Ovary (tissue), 9 donors: ENCODE data around the gene FEV. TPM values are rescaled to one million over a fixed set of nuclear protein-coding genes. Genes with fewer than 3 reads are reported as not detected.
"Not testable (repeated sequence)": the region's sequence is repeated elsewhere in the genome, so short reads cannot be mapped to it uniquely, and the experiment has no call there.

Experiments
- DNase-seq, 5 donors: peaks; one replicate each; pipeline ENCODE4 v3.0.0-alpha.2; 2019 to 2020
- H3K27ac ChIP-seq, 2 donors: fragments of 200-600 bp; one replicate each; pipeline versions ENCODE4 v1.5.1 to v1.8.0; 2019 to 2022
- H3K27me3 ChIP-seq: fragments of 200-600 bp; one replicate; pipeline ENCODE4 v1.8.0; 2022
- H3K36me3 ChIP-seq: fragments of 200-600 bp; sonication (generic); one replicate; pipeline ENCODE4 v1.5.1; 2019
- H3K4me1 ChIP-seq: one replicate; pipeline ENCODE4 v1.8.1; 2013; ENCODE audit warnings: mild to moderate bottlenecking, moderate library complexity; ENCODE audit not compliant: insufficient read depth
- H3K4me3 ChIP-seq: fragments of 200-600 bp; sonication (generic); one replicate; pipeline ENCODE4 v1.5.1; 2017
- H3K9me3 ChIP-seq, 2 donors: fragments of 200-600 bp in 1 of 2; sonication (generic) in 1 of 2; one replicate each; pipeline versions ENCODE4 v1.5.1 to v1.8.1; 2013 to 2019; ENCODE audit warnings: mild to moderate bottlenecking in 1 of 2, moderate library complexity in 1 of 2
- EP300 ChIP-seq: sonication (generic); formaldehyde crosslinking; IDR thresholded peaks from one replicate; pipeline ENCODE4 v1.6.1; 2017; ENCODE audit warnings: antibody characterized with exemption
- POLR2A ChIP-seq: fragments of 450-650 bp; IDR thresholded peaks from one replicate; pipeline ENCODE4 v1.6.1; 2017; ENCODE audit warnings: antibody characterized with exemption, mild to moderate bottlenecking, moderate library complexity
- WGBS, 3 donors: extraction: QIAGEN DNeasy Blood & Tissue Kit in 1 of 3; methylation state at CpG; one replicate each; pipeline versions ENCODE4 v1.1.5 to v1.1.7; 2013 to 2017; 5-methylcytosine and 5-hydroxymethylcytosine counted together
- intact Hi-C, 4 donors: fragments of 100-400 bp; cut with DNase I; formaldehyde crosslinking; loops; one replicate each; pipeline versions ENCODE4 v1.11.0 to v1.15.1; 2022 to 2023
- microRNA counts: library from miRNA; unstranded; fragments of <30 nt; microRNA quantifications from one replicate; lab custom pipeline; 2016
- microRNA-seq, 3 donors: library from miRNA; unstranded; fragments of <30 nt; microRNA quantifications; one replicate each; pipeline versions ENCODE4 to v1.2.0, GENCODE V29; 2019 to 2020
- polyA plus RNA-seq, 2 donors: library from polyadenylated mRNA; stranded (reverse); fragments of 200-250 nt in 1 of 2; fragments of 350-450 nt in 1 of 2; fragmentation: Illumina TruSeq in 1 of 2; extraction: RNeasy Lipid Tissue Mini Kit (QIAGEN cat#74804) in 1 of 2; gene quantifications; one replicate each; pipeline ENCODE4 v1.2.3, GENCODE V29; 2013 to 2014
- small RNA-seq: library from RNA; depleted of rRNA; stranded (forward); fragments of <200 nt; gene quantifications from one replicate; pipeline ENCODE3, GENCODE V24; 2016
- total RNA-seq, 7 donors: library from RNA; depleted of rRNA in 2 of 7; stranded (reverse); fragments of >200 nt in 2 of 7; fragmentation: NEBNext Ultra II Directional in 3 of 7; extraction: Animal tissue kit (Norgen Biotek cat#: 25700) in 3 of 7; gene quantifications; one replicate each; pipeline versions ENCODE4 v1.1.0 to v1.2.4, GENCODE V29; 2016 to 2023
- TF ChIP-seq, protein P1 (sequence below), 3 donors: fragments of 450-650 bp in 2 of 3; fragments of 200-600 bp in 1 of 3; IDR thresholded peaks; one replicate each; pipeline versions ENCODE4 v1.5.1 to v1.8.0; 2016 to 2022; ENCODE audit warnings: antibody characterized with exemption in 3 of 3, mild to moderate bottlenecking in 1 of 3
- donor health status: DM: no; HTN: no; CAD: no; lungs with moderate emphysema.
- donor health status: DM: no; HTN: no; CAD: no.
- donor health status: Bipolar disorder and iron deficiency.
- donor health status: DM: yes; HTN: yes; CAD: no.
- donor health status: DM: no; HTN: no; CAD: no.
- donor health status: DM: yes; HTN: yes; CAD: no.

FEV gene
- total and polyA plus RNA-seq, 9 donors, result 0.11 to 0.13 TPM; not detected in 7

DNA sequence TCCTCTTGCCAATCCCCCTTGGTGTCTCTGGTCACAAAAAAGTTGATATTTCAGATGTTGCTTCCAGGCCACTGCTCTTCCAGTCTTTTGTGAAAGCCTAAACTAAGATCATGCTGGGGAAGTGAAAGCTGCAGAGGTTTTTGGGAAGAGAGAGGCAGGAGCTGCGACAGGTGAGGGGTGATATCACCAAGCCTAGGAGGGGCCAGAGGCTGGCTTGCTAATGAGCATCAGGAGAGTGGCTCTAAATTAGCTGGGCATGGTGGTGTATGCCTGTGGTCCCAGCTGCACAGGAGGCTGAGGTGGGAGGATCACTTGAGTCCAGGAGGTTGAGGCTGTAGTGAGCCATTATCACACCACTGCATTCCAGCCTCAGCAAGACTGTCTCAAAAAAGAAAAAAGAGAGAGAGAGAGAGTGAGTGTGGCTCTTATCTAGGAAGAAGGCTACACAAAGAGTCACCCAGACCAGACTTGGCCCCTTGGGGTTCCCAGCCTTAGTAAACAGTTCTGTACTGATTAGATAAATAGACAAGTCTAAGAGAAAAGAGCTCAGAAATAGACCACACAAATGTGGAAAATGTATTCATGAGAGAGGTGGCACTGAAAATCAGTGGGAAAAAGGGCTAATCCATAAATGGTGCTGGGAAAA is 40.1 kb downstream of the FEV start:
- 85 to 94% (median 91%) methylated on average over 1 of the region's 1 CpG for WGBS, 3 donors
- intact Hi-C loops, result no loop called here
- Histone ChIP-seq H3K9me3 (no peaks in the 10 kb centered on the region), H3K36me3 (no peaks in the 10 kb centered on the region), H3K4me1 (no peaks in the 10 kb centered on the region), H3K4me3 (no peak overlapping the region), H3K27me3 (no peaks in the 10 kb centered on the region), H3K27ac (no peak overlapping the region)
- TF ChIP-seq EP300, result no peak
- no peak for TF ChIP-seq POLR2A
- TF ChIP-seq, protein P1, sequence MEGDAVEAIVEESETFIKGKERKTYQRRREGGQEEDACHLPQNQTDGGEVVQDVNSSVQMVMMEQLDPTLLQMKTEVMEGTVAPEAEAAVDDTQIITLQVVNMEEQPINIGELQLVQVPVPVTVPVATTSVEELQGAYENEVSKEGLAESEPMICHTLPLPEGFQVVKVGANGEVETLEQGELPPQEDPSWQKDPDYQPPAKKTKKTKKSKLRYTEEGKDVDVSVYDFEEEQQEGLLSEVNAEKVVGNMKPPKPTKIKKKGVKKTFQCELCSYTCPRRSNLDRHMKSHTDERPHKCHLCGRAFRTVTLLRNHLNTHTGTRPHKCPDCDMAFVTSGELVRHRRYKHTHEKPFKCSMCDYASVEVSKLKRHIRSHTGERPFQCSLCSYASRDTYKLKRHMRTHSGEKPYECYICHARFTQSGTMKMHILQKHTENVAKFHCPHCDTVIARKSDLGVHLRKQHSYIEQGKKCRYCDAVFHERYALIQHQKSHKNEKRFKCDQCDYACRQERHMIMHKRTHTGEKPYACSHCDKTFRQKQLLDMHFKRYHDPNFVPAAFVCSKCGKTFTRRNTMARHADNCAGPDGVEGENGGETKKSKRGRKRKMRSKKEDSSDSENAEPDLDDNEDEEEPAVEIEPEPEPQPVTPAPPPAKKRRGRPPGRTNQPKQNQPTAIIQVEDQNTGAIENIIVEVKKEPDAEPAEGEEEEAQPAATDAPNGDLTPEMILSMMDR (IDR thresholded peaks at IDR 0.05), result no peak
- DNase-seq, result no peak

DNA sequence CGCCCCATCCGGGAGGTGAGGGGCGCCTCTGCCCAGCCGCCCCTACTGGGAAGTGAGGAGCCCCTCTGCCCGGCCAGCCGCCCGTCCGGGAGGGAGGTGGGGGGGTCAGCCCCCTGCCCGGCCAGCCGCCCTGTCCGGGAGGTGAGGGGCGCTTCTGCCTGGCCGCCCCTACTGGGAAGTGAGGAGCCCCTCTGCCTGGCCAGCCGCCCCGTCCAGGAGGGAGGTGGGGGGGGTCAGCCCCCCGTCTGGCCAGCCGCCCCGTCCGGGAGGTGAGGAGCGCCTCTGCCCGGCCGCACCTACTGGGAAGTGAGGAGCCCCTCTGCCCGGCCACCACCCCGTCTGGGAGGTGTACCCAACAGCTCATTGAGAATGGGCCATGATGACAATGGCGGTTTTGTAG is 53.2 kb downstream of the FEV start:
- H3K9me3 ChIP-seq, intact Hi-C loops, DNase-seq, H3K4me3 ChIP-seq, H3K27ac ChIP-seq, H3K27me3 ChIP-seq, H3K4me1 ChIP-seq, H3K36me3 ChIP-seq: not testable (repeated sequence)
- 91 to 96% (median 92%) methylated on average over 6 to 24 of the region's 25 CpGs for WGBS, 3 donors

MicroRNA genes within 50 kb of the gene (microRNA counts, 767-probe panel; counts per million panel counts)
- microRNA hsa-miR-375 (lab: Ali Mortazavi, UCI), result 530 counts per million, percentile 78 among the panel's probes with 10 or more counts

Small RNAs within 50 kb of the gene (microRNA-seq; reads per million reads assigned to microRNA genes)
- 18.0 to 42.3 (median 23.9) reads per million in 3 donors for gene MIR375

Small RNAs within 50 kb of the gene (small RNA-seq; reads per million reads assigned to genes)
- 62.6 reads per million, percentile 90 among the genes with 10 or more reads in this experiment for gene MIR375

Other genes with a start within 250 kb of the FEV start
- gene CYP27A1, start 203.0 kb downstream of the FEV start, total RNA-seq, result 10 to 100 TPM; 22.0 to 59.5 (median 34.4) TPM
- gene CYP27A1, start 203.0 kb downstream of the FEV start, polyA plus RNA-seq, result 10 to 100 TPM; 30.0 to 39.0 TPM
- gene PRKAG3, start 153.4 kb downstream of the FEV start, total RNA-seq, result under 1 TPM in 2 of 7 donors, not detected in 5; 0.11 to 0.32 TPM
- gene PRKAG3, start 153.4 kb downstream of the FEV start, polyA plus RNA-seq, result not detected
- 1 to 10 TPM; 1.1 to 4.5 (median 2.0) TPM for gene WNT6, start 125.4 kb downstream of the FEV start, total RNA-seq
- 1 to 10 TPM in 1 of 2 donors, under 1 TPM in 1; 0.13 to 2.9 TPM for gene WNT6, start 125.4 kb downstream of the FEV start, polyA plus RNA-seq
- 10 to 100 TPM in 1 of 7 donors, 1 to 10 TPM in 1, under 1 TPM in 1, not detected in 4; 0.27 to 12.4 (median 1.6) TPM for gene WNT10A, start 104.3 kb downstream of the FEV start, total RNA-seq
- under 1 TPM; 0.04 to 0.13 TPM for gene WNT10A, start 104.3 kb downstream of the FEV start, polyA plus RNA-seq
- not detected for gene CDK5R2, start 25.5 kb downstream of the FEV start, total RNA-seq
- gene CDK5R2, start 25.5 kb downstream of the FEV start, polyA plus RNA-seq, result not detected
- gene CRYBA2, start 8.2 kb upstream of the FEV start, total RNA-seq, result not detected
- not detected for gene CRYBA2, start 8.2 kb upstream of the FEV start, polyA plus RNA-seq
- 10 to 100 TPM in 1 of 7 donors, 1 to 10 TPM in 1, under 1 TPM in 3, not detected in 2; 0.82 to 19.6 (median 0.95) TPM for gene CFAP65, start 56.3 kb upstream of the FEV start, total RNA-seq
- under 1 TPM in 1 of 2 donors, not detected in 1; 0.04 TPM for gene CFAP65, start 56.3 kb upstream of the FEV start, polyA plus RNA-seq
- under 1 TPM in 3 of 7 donors, not detected in 4; 0.15 to 0.80 (median 0.36) TPM for gene IHH, start 75.7 kb upstream of the FEV start, total RNA-seq
- gene IHH, start 75.7 kb upstream of the FEV start, polyA plus RNA-seq, result 1 to 10 TPM in 1 of 2 donors, under 1 TPM in 1; 0.12 to 1.6 TPM
- gene NHEJ1, start 175.6 kb upstream of the FEV start, total RNA-seq, result 10 to 100 TPM; 14.7 to 19.1 (median 17.1) TPM
- gene NHEJ1, start 175.6 kb upstream of the FEV start, polyA plus RNA-seq, result 10 to 100 TPM; 10.8 to 23.1 TPM
- 1 to 10 TPM in 6 of 7 donors, under 1 TPM in 1; 0.84 to 4.5 (median 1.7) TPM for gene SLC23A3, start 184.8 kb upstream of the FEV start, total RNA-seq
- 1 to 10 TPM in 1 of 2 donors, under 1 TPM in 1; 0.81 to 1.1 TPM for gene SLC23A3, start 184.8 kb upstream of the FEV start, polyA plus RNA-seq
- 10 to 100 TPM; 29.7 to 68.2 (median 62.8) TPM for gene CNPPD1, start 191.7 kb upstream of the FEV start, total RNA-seq
- 10 to 100 TPM; 27.1 to 46.7 TPM for gene CNPPD1, start 191.7 kb upstream of the FEV start, polyA plus RNA-seq
- 100 to 1,000 TPM in 3 of 7 donors, 10 to 100 TPM in 4; 40.9 to 106 (median 95.6) TPM for gene RETREG2, start 193.1 kb upstream of the FEV start, total RNA-seq
- gene RETREG2, start 193.1 kb upstream of the FEV start, polyA plus RNA-seq, result 100 to 1,000 TPM in 1 of 2 donors, 10 to 100 TPM in 1; 74.4 to 110 TPM
- gene ZFAND2B, start 221.6 kb upstream of the FEV start, total RNA-seq, result 10 to 100 TPM; 22.4 to 45.6 (median 33.9) TPM
- gene ZFAND2B, start 221.6 kb upstream of the FEV start, polyA plus RNA-seq, result 10 to 100 TPM; 14.3 to 31.1 TPM
- gene ABCB6, start 233.8 kb upstream of the FEV start, total RNA-seq, result 10 to 100 TPM; 12.0 to 64.5 (median 37.2) TPM
- 10 to 100 TPM; 26.3 to 33.3 TPM for gene ABCB6, start 233.8 kb upstream of the FEV start, polyA plus RNA-seq
- gene ATG9A, start 244.5 kb upstream of the FEV start, total RNA-seq, result 10 to 100 TPM; 22.6 to 44.6 (median 32.6) TPM
- 10 to 100 TPM; 29.7 to 46.3 TPM for gene ATG9A, start 244.5 kb upstream of the FEV start, polyA plus RNA-seq
- 10 to 100 TPM; 36.4 to 60.2 (median 44.1) TPM for gene ANKZF1, start 244.6 kb upstream of the FEV start, total RNA-seq
- gene ANKZF1, start 244.6 kb upstream of the FEV start, polyA plus RNA-seq, result 10 to 100 TPM; 33.1 to 36.5 TPM